Neural progenitor cell (in vitro differentiated cells): ENCODE results near the gene OSBPL8.

Experiments used
- EZH2phosphoT487 ChIP-seq: fragments of 200-600 bp; sonication (generic); IDR thresholded peaks from 2 replicates; pipeline ENCODE4 v1.6.1; 2017; ENCODE audit warnings: antibody characterized with exemption
- TF ChIP-seq, protein P1 (sequence below): fragments of 200-600 bp; sonication (generic); IDR thresholded peaks from 2 replicates; pipeline ENCODE4 v1.5.1; 2017; ENCODE audit warnings: antibody characterized with exemption, mild to moderate bottlenecking

DNA sequence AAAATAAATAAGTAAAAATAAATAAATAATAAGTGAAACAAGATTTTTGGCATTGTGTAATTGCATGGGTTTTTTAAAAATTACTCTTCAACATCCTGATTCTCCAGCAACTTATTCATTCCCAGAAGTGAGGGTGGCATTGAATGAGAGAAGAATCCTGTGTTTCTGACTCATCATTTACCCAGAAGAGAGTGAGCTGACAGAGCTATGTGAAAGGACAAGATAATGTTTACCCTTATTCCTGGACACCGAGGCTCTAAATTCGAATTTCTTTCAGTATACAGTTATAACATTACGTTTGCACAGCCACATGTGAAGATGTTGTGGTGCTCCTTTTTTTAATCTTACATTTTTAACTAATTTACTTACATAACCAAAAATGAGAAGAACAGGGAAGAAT lies 247.8 kb downstream of the OSBPL8 start:
- TF ChIP-seq EZH2phosphoT487: no peak
- TF ChIP-seq, protein P1, sequence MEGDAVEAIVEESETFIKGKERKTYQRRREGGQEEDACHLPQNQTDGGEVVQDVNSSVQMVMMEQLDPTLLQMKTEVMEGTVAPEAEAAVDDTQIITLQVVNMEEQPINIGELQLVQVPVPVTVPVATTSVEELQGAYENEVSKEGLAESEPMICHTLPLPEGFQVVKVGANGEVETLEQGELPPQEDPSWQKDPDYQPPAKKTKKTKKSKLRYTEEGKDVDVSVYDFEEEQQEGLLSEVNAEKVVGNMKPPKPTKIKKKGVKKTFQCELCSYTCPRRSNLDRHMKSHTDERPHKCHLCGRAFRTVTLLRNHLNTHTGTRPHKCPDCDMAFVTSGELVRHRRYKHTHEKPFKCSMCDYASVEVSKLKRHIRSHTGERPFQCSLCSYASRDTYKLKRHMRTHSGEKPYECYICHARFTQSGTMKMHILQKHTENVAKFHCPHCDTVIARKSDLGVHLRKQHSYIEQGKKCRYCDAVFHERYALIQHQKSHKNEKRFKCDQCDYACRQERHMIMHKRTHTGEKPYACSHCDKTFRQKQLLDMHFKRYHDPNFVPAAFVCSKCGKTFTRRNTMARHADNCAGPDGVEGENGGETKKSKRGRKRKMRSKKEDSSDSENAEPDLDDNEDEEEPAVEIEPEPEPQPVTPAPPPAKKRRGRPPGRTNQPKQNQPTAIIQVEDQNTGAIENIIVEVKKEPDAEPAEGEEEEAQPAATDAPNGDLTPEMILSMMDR: no peak
